Vagina (tissue), 2 donors: Measurements from ENCODE around the gene TMEM91. TPM values are rescaled to one million over a fixed set of nuclear protein-coding genes. Genes with fewer than 3 reads are reported as not detected.
A peak's percentile ranks its signal among the peaks of the same experiment; 100 is the strongest.

Experiments
- DNase-seq, 2 donors: peaks; one replicate each; pipeline ENCODE4 v3.0.0-alpha.2; 2017; ENCODE audit errors: extremely low spot score in 2 of 2
- H3K27ac ChIP-seq: fragments of 200-600 bp; sonication (generic); one replicate; pipeline ENCODE4 v1.5.1; 2019
- H3K27me3 ChIP-seq: fragments of 200-600 bp; sonication (generic); one replicate; pipeline ENCODE4 v1.5.1; 2019
- H3K36me3 ChIP-seq, 2 donors: fragments of 200-600 bp; sonication (generic); one replicate each; pipeline ENCODE4 v1.5.1; 2017 to 2019
- H3K4me1 ChIP-seq: fragments of 200-600 bp; sonication (generic); one replicate; pipeline ENCODE4 v1.5.1; 2019
- H3K4me3 ChIP-seq, 2 donors: fragments of 200-600 bp; sonication (generic); 1 replicate in 1 of 2; 2 replicates in 1 of 2; pipeline ENCODE4 v1.5.1; 2016 to 2019
- H3K9me3 ChIP-seq: fragments of 200-600 bp; sonication (generic); one replicate; pipeline ENCODE4 v1.5.1; 2019
- POLR2A ChIP-seq, 2 donors: fragments of 450-650 bp; IDR thresholded peaks; one replicate each; pipeline ENCODE4 v1.6.1; 2017; ENCODE audit warnings: antibody characterized with exemption in 2 of 2, mild to moderate bottlenecking in 2 of 2, moderate library complexity in 2 of 2
- POLR2AphosphoS5 ChIP-seq, 2 donors: sonication (generic); formaldehyde crosslinking; IDR thresholded peaks; one replicate each; pipeline ENCODE4 v1.9.0; 2017; ENCODE audit warnings: antibody characterized with exemption in 2 of 2, mild to moderate bottlenecking in 2 of 2, low read depth in 1 of 2; ENCODE audit not compliant: insufficient read depth in 1 of 2
- intact Hi-C: fragments of 100-400 bp; cut with DNase I; formaldehyde crosslinking; loops from one replicate; pipeline ENCODE4 v1.15.1; 2023
- total RNA-seq: library from RNA; depleted of rRNA; stranded (reverse); fragments of >200 nt; gene quantifications from one replicate; pipeline ENCODE4 v1.2.3, GENCODE V29; 2016
- TF ChIP-seq, protein P1 (sequence below), 3 experiments: fragments of 450-650 bp in 2 of 3; fragments of 200-600 bp in 1 of 3; sonication (generic) in 1 of 3; IDR thresholded peaks; one replicate each; pipeline ENCODE4 v1.5.1; 2017 to 2019; ENCODE audit warnings: antibody characterized with exemption in 3 of 3, mild to moderate bottlenecking in 2 of 3, moderate library complexity in 2 of 3

The TMEM91 gene
- total RNA-seq, 1 donor from 2014 or later = 34.4 TPM

DNA sequence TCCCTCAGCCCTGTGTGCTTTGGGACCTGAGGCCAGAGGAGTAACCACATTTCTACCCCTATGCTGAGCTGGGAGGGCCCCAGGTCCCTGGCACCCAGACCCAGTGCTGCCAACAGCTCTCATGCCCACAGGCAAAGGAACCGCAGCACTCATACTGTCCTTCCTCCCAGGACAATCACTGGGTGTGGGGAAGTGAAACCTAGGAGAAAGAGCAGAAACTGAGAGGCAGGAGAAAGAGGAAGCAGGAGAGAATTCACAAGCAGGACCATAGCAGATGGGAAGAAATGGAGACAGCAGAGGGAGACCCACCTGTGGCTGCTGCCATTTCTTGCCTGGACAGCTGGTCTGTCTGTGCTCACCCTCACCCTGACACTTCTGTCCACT lies 47.5 kb upstream of the TMEM91 start:
- Histone ChIP-seq H3K9me3 (no peaks in the 10 kb centered on the region), H3K27me3 (no peaks in the 10 kb centered on the region), H3K4me1 (peaks cover 53% of the 10 kb centered on the region), H3K4me3 (no peak overlapping the region), H3K36me3 (peaks cover 0 to 32% of the 10 kb centered on the region in 2 donors), H3K27ac (peak overlapping the region; percentile 95)
- no peak for DNase-seq
- intact Hi-C loops = no loop called here
- TF ChIP-seq POLR2A (IDR thresholded peaks at IDR 0.05) (no peak), POLR2AphosphoS5 (IDR thresholded peaks at IDR 0.05; ENCODE audit: insufficient read depth in 1 of 2, low read depth in 1 of 2) (peak in 1 of 2 donors; percentile 12)
- TF ChIP-seq, protein P1, sequence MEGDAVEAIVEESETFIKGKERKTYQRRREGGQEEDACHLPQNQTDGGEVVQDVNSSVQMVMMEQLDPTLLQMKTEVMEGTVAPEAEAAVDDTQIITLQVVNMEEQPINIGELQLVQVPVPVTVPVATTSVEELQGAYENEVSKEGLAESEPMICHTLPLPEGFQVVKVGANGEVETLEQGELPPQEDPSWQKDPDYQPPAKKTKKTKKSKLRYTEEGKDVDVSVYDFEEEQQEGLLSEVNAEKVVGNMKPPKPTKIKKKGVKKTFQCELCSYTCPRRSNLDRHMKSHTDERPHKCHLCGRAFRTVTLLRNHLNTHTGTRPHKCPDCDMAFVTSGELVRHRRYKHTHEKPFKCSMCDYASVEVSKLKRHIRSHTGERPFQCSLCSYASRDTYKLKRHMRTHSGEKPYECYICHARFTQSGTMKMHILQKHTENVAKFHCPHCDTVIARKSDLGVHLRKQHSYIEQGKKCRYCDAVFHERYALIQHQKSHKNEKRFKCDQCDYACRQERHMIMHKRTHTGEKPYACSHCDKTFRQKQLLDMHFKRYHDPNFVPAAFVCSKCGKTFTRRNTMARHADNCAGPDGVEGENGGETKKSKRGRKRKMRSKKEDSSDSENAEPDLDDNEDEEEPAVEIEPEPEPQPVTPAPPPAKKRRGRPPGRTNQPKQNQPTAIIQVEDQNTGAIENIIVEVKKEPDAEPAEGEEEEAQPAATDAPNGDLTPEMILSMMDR (IDR thresholded peaks at IDR 0.05) = no peak

DNA sequence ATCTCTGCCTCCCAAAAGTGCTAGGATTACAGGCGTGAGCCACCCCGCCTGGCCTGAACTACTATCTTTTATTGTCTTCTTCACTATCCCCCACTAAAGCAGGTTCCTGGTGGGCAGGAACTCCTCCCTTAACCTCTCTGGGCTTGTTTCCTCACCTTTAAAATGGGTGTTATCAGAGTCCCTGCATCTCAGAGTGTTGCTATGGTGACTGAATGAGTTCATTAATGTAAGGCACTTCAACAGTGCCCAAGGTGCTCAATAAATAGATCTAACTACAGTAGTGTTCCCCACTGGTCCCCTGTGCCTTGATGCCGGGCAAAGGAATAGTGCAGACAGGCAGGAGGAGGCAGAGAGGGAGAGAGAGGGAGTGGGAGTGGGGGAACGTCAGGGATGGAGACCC lies 45.9 kb upstream of the TMEM91 start:
- Histone ChIP-seq H3K9me3 (no peaks in the 10 kb centered on the region), H3K4me3 (no peak overlapping the region), H3K27me3 (no peaks in the 10 kb centered on the region), H3K4me1 (peaks cover 36% of the 10 kb centered on the region), H3K36me3 (peaks cover 0 to 32% of the 10 kb centered on the region in 2 donors), H3K27ac (no peak overlapping the region)
- DNase-seq = no peak
- intact Hi-C loops = no loop called here
- TF ChIP-seq POLR2AphosphoS5 (IDR thresholded peaks at IDR 0.05; ENCODE audit: insufficient read depth in 1 of 2, low read depth in 1 of 2) (no peak), POLR2A (IDR thresholded peaks at IDR 0.05) (no peak)
- TF ChIP-seq, protein P1 (IDR thresholded peaks at IDR 0.05) = no peak

DNA sequence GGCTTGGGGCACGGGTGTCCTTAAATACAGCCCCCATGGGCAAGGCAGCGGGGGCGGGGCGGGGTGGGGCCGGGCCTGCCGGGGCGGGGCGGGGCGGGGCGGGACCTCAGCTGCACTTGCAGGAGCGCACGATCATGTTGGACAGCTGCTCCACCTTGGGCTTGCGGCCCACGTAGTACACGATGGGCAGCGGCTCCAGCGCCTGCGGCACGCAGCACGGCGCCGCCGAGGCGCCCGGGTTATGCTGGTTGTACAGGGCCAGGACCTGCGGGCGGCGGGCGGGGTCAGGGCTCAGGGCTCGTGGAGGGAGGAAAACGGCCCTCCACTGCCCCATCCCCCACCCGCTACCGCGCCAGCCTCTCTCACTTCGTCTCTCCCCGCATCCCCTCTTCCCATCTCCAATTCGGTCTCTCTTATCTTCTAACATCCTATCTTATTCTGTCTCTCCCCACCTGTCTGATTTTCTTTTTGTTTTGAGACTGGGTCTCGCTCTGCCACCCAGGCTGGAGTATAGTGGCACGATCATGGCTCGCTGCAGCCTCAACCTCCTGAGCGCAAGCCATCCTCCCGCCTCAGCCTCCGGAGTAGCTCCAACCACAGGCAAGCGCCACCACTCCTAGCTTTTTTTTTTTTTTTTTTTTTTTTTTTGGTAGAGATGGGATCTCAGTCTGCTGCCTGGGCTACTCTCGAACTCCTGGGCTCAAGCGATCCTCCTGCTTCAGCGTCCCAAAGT lies 45.2 kb upstream of the TMEM91 start:
- H3K27ac ChIP-seq = no peak overlapping the region
- no peaks in the 10 kb centered on the region for H3K27me3 ChIP-seq
- H3K36me3 ChIP-seq = peaks cover 0 to 32% of the 10 kb centered on the region in 2 donors
- DNase-seq = no peak
- no peak overlapping the region for H3K4me3 ChIP-seq
- peaks cover 30% of the 10 kb centered on the region for H3K4me1 ChIP-seq
- intact Hi-C loops = no loop called here
- no peak for TF ChIP-seq POLR2AphosphoS5 (IDR thresholded peaks at IDR 0.05; ENCODE audit: insufficient read depth in 1 of 2, low read depth in 1 of 2)
- TF ChIP-seq, protein P1 (IDR thresholded peaks at IDR 0.05) = no peak
- no peaks in the 10 kb centered on the region for H3K9me3 ChIP-seq

DNA sequence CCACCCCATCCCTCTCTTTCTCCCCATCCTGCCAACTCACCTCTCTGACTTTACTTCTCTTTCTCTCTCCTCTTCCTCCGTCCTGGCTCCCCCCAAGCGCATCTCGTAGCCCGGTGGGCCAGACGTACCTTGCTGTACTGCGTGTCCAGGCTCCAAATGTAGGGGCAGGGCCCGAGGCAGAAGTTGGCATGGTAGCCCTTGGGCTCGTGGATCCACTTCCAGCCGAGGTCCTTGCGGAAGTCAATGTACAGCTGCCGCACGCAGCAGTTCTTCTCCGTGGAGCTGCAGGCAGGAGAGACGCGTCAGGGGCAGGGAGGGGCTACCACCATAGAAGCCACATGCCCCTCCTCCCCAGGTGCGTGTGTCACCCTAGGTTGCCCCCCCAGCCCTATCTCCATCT lies 44.3 kb upstream of the TMEM91 start:
- H3K4me1 ChIP-seq = peaks cover 21% of the 10 kb centered on the region
- no peaks in the 10 kb centered on the region for H3K27me3 ChIP-seq
- H3K9me3 ChIP-seq = no peaks in the 10 kb centered on the region
- H3K36me3 ChIP-seq = peaks cover 0 to 32% of the 10 kb centered on the region in 2 donors
- H3K27ac ChIP-seq = no peak overlapping the region
- intact Hi-C loops = no loop called here
- DNase-seq = no peak
- TF ChIP-seq POLR2A (IDR thresholded peaks at IDR 0.05) = no peak
- TF ChIP-seq POLR2AphosphoS5 (IDR thresholded peaks at IDR 0.05; ENCODE audit: insufficient read depth in 1 of 2, low read depth in 1 of 2) = no peak
- TF ChIP-seq, protein P1 (IDR thresholded peaks at IDR 0.05) = no peak
- H3K4me3 ChIP-seq = no peak overlapping the region

DNA sequence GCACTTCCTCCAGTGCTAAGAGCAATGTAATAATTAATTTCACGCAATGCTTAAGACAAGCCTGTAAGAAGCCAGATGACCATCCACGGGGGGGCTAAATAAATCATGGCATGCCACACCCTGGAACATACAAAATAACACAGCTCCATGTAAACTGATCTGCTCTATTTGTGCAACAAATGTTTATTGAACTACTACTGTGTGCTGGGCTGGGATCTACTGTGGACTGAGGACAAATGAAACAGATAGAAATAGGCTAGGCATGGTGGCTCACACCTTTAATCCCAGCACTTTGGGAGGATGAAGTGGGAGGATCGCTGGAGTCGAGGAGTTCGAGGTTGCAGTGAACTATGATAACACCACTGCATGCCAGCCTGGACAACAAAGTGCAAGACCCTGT lies 43.9 kb upstream of the TMEM91 start:
- H3K36me3 ChIP-seq = peaks cover 0 to 35% of the 10 kb centered on the region in 2 donors
- intact Hi-C loops = no loop called here
- H3K4me3 ChIP-seq = no peak overlapping the region
- no peaks in the 10 kb centered on the region for H3K9me3 ChIP-seq
- H3K27ac ChIP-seq = no peak overlapping the region
- TF ChIP-seq POLR2A (IDR thresholded peaks at IDR 0.05) (no peak), POLR2AphosphoS5 (IDR thresholded peaks at IDR 0.05; ENCODE audit: insufficient read depth in 1 of 2, low read depth in 1 of 2) (no peak)
- TF ChIP-seq, protein P1 (IDR thresholded peaks at IDR 0.05) = no peak
- no peaks in the 10 kb centered on the region for H3K27me3 ChIP-seq
- H3K4me1 ChIP-seq = peaks cover 16% of the 10 kb centered on the region
- no peak for DNase-seq
